Neural progenitor cell (in vitro differentiated cells): ENCODE measurements around the gene CAPZB. TPM values are rescaled to one million over a fixed set of nuclear protein-coding genes. Genes with fewer than 3 reads are reported as not detected.
"Not testable (repeated sequence)": the region's sequence is repeated elsewhere in the genome, so short reads cannot be mapped to it uniquely, and the experiment has no call there.

Experiments used
- DNase-seq: peaks from one replicate; pipeline ENCODE4 v3.0.0-alpha.2; 2016; ENCODE audit warnings: low spot score
- H2AFZ ChIP-seq: fragments of 200-600 bp; sonication (generic); replicated peaks from 2 replicates; pipeline ENCODE4 v1.6.1; 2016; ENCODE audit warnings: antibody characterized with exemption
- H3F3A ChIP-seq: fragments of 200-600 bp; sonication (generic); 2 replicates; pipeline ENCODE4 v1.6.1; 2016; ENCODE audit warnings: antibody characterized with exemption, low read depth
- H3K27ac ChIP-seq: fragments of 200-600 bp; sonication (generic); 2 replicates; pipeline ENCODE4 v1.5.1; 2016; ENCODE audit warnings: mild to moderate bottlenecking
- H3K27me3 ChIP-seq: fragments of 200-600 bp; sonication (generic); 2 replicates; pipeline ENCODE4 v1.6.1; 2016; ENCODE audit warnings: mild to moderate bottlenecking, moderate library complexity
- H3K36me3 ChIP-seq: fragments of 200-600 bp; sonication (generic); 2 replicates; pipeline ENCODE4 v1.5.1; 2016
- H3K4me1 ChIP-seq: fragments of 200-600 bp; sonication (generic); 2 replicates; pipeline ENCODE4 v1.6.1; 2016; ENCODE audit warnings: mixed run types
- H3K4me2 ChIP-seq: fragments of 200-600 bp; sonication (generic); 2 replicates; pipeline ENCODE4 v1.6.1; 2016
- H3K4me3 ChIP-seq: fragments of 200-600 bp; sonication (generic); 2 replicates; pipeline ENCODE4 v1.5.1; 2016
- H3K79me2 ChIP-seq: fragments of 200-600 bp; sonication (generic); 2 replicates; pipeline ENCODE4 v1.6.1; 2016; ENCODE audit warnings: low read depth
- H3K9ac ChIP-seq: fragments of 200-600 bp; sonication (generic); 2 replicates; pipeline ENCODE4 v1.6.1; 2016
- H3K9me3 ChIP-seq: fragments of 200-600 bp; sonication (generic); 2 replicates; pipeline ENCODE4 v1.5.1; 2016; ENCODE audit warnings: low read depth
- H4K20me1 ChIP-seq: fragments of 200-600 bp; sonication (generic); 2 replicates; pipeline ENCODE4 v1.6.1; 2016; ENCODE audit warnings: low read depth
- H3K27ac Mint-ChIP-seq: 3 replicates; pipeline ENCODE4 v1.8.0; 2021; ENCODE audit warnings: mixed read lengths
- H3K27me3 Mint-ChIP-seq: 2 replicates; pipeline ENCODE4 v1.8.0; 2022; ENCODE audit warnings: low read depth, mild to moderate bottlenecking, inconsistent platforms, moderate library complexity, mixed read lengths; ENCODE audit not compliant: insufficient read depth
- H3K36me3 Mint-ChIP-seq: 3 replicates; pipeline ENCODE4 v1.8.0; 2021; ENCODE audit warnings: mixed read lengths
- H3K4me1 Mint-ChIP-seq: 3 replicates; pipeline ENCODE4 v1.8.0; 2021; ENCODE audit warnings: mixed read lengths
- H3K4me3 Mint-ChIP-seq: 3 replicates; pipeline ENCODE4 v1.8.0; 2021; ENCODE audit warnings: mild to moderate bottlenecking, moderate library complexity, mixed read lengths
- H3K9me3 Mint-ChIP-seq: 3 replicates; pipeline ENCODE4 v1.8.0; 2020; ENCODE audit warnings: mixed read lengths
- EZH2 ChIP-seq: fragments of 200-600 bp; sonication (generic); IDR thresholded peaks from 2 replicates; pipeline ENCODE4 v1.6.1; 2017; ENCODE audit warnings: antibody characterized with exemption, mild to moderate bottlenecking, moderate library complexity
- EZH2phosphoT487 ChIP-seq: fragments of 200-600 bp; sonication (generic); IDR thresholded peaks from 2 replicates; pipeline ENCODE4 v1.6.1; 2017; ENCODE audit warnings: antibody characterized with exemption
- total RNA-seq: library from RNA; depleted of rRNA; stranded (reverse); fragments of >200 nt; gene quantifications from 2 replicates; pipeline ENCODE4 v1.2.3, GENCODE V29; 2015; ENCODE audit warnings: low replicate concordance
- TF ChIP-seq, protein P1 (sequence below): fragments of 200-600 bp; sonication (generic); IDR thresholded peaks from 2 replicates; pipeline ENCODE4 v1.5.1; 2017; ENCODE audit warnings: antibody characterized with exemption, mild to moderate bottlenecking

The CAPZB gene
- total RNA-seq, 1 donor from 2014 or later = 134 TPM

DNA sequence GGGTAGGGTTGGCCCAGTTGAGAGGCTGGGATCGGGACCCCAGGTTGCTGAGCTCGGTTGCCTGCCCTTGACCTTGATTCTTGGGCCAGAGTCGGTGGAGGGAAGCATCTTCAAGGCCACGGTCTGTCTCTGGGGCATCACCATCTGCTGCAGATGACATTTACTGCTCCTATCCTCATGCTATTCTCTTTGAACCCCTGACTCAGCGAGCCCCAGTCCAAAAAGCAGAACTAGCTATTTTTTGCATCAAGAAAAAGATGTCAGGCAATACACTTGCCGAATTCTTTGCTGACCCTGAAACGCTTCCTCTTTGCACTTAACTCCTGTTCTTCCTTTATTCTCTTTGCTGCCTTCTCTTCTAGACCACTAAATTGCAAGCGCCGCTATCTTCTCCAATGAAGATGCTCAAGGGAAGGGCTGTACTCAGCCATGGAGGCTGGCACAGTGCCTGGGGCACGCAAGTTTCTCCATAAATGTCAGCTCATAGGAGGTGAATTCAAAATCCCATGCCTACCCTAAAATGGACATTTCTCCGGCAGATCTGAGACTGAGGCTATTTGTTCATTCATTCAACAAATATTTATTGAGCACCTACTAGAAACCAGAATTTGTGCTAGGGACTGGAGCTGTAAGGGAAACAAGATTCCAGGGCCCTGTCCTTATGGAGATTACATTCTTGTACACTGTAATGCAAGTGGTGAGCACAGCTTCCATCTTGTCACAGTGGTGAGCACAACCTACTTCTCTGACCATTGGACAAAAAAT lies 20.5 kb upstream of the CAPZB start:
- Histone ChIP-seq H3F3A (no peaks in the 10 kb centered on the region), H3K36me3 (no peaks in the 10 kb centered on the region), H3K9me3 (no peaks in the 10 kb centered on the region), H4K20me1 (no peaks in the 10 kb centered on the region), H3K4me2 (no peak overlapping the region), H3K27me3 (no peaks in the 10 kb centered on the region), H3K4me3 (no peak overlapping the region), H3K79me2 (no peaks in the 10 kb centered on the region), H3K27ac (no peak overlapping the region), H3K4me1 (no peaks in the 10 kb centered on the region), H2AFZ (no peak overlapping the region), H3K9ac (no peak overlapping the region)
- no peak for DNase-seq
- peaks cover under 1% of the 10 kb centered on the region for H3K9me3 Mint-ChIP-seq
- no peak overlapping the region for H3K4me3 Mint-ChIP-seq
- H3K27me3 Mint-ChIP-seq = peaks cover 4% of the 10 kb centered on the region
- H3K36me3 Mint-ChIP-seq = no peaks in the 10 kb centered on the region
- no peaks in the 10 kb centered on the region for H3K4me1 Mint-ChIP-seq
- TF ChIP-seq EZH2phosphoT487 (no peak), EZH2 (no peak)
- TF ChIP-seq, protein P1, sequence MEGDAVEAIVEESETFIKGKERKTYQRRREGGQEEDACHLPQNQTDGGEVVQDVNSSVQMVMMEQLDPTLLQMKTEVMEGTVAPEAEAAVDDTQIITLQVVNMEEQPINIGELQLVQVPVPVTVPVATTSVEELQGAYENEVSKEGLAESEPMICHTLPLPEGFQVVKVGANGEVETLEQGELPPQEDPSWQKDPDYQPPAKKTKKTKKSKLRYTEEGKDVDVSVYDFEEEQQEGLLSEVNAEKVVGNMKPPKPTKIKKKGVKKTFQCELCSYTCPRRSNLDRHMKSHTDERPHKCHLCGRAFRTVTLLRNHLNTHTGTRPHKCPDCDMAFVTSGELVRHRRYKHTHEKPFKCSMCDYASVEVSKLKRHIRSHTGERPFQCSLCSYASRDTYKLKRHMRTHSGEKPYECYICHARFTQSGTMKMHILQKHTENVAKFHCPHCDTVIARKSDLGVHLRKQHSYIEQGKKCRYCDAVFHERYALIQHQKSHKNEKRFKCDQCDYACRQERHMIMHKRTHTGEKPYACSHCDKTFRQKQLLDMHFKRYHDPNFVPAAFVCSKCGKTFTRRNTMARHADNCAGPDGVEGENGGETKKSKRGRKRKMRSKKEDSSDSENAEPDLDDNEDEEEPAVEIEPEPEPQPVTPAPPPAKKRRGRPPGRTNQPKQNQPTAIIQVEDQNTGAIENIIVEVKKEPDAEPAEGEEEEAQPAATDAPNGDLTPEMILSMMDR = no peak
- H3K27ac Mint-ChIP-seq = no peak overlapping the region

DNA sequence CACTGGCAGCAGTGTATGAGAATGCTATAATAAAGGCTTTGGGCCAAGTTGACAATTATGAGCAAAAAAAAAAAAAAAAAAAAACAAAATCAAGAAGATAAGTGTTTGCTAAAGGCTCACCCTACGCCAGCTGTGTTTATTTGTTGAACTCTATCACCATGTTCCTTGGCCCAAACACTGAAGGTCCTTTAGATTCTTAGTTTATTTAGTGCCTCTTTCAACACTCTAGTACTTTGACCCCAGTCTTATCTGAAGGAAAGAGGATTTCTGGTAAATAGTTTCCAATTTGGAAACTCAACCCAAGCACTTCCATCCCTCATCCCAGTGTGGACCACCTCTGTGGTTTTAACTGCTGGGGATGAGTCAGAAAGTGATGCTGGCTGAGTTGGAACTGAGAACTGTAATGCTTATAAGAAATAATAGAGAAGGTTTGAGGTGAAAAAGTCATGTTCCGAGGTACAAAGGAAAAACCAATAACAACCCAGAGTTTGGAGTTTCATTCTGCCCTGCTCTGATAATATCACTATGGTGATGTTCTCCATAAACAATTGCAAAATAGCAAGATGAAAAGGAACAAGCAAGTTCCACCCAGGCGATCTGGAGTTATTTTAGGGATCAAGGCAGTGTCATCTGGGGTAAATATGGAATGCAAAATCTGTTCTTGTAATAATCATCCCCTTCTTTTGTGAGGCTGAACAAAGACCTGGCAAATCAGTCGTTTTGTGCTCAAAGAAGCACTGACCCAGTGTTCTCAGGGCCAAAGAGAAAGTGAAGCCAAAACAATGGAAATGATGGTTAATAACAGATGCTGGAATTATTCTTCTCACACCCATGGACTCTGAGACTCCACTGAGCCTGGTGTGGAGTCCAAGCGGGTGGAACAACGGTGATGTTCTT lies 19.7 kb upstream of the CAPZB start:
- no peak overlapping the region for H3K4me2 ChIP-seq
- no peaks in the 10 kb centered on the region for H4K20me1 ChIP-seq
- no peak overlapping the region for H2AFZ ChIP-seq
- no peaks in the 10 kb centered on the region for H3F3A ChIP-seq
- H3K36me3 Mint-ChIP-seq = no peaks in the 10 kb centered on the region
- H3K27me3 ChIP-seq = no peaks in the 10 kb centered on the region
- no peak overlapping the region for H3K4me3 ChIP-seq
- no peaks in the 10 kb centered on the region for H3K36me3 ChIP-seq
- H3K4me1 Mint-ChIP-seq = no peaks in the 10 kb centered on the region
- H3K9ac ChIP-seq = no peak overlapping the region
- H3K4me3 Mint-ChIP-seq = no peak overlapping the region
- H3K27ac ChIP-seq = no peak overlapping the region
- H3K27ac Mint-ChIP-seq = no peak overlapping the region
- peaks cover 4% of the 10 kb centered on the region for H3K27me3 Mint-ChIP-seq
- TF ChIP-seq EZH2phosphoT487 (no peak), EZH2 (no peak)
- TF ChIP-seq, protein P1 = no peak
- no peak for DNase-seq
- H3K4me1 ChIP-seq = no peaks in the 10 kb centered on the region
- no peaks in the 10 kb centered on the region for H3K79me2 ChIP-seq
- no peaks in the 10 kb centered on the region for H3K9me3 Mint-ChIP-seq
- no peaks in the 10 kb centered on the region for H3K9me3 ChIP-seq

DNA sequence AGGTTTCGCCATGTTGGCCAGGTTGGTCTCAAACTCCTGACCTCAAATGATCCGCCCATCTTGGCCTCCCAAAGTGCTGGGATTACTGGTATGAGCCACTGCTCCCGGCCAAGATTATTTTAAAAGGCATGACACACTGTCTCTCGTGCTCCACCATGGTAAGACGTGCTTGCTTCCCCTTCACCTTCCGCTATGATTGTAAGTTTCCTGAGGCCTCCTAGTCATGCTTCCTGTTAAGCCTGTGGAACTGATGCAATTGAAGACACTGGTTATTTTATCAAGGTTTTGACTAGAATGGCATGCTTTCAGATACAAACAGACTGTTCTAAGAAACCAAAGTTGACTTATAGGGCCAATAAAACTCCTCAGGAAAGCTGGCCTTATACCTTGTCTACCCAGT lies 16.9 kb upstream of the CAPZB start:
- H3K36me3 Mint-ChIP-seq, H3K27me3 Mint-ChIP-seq: not testable (repeated sequence)

DNA sequence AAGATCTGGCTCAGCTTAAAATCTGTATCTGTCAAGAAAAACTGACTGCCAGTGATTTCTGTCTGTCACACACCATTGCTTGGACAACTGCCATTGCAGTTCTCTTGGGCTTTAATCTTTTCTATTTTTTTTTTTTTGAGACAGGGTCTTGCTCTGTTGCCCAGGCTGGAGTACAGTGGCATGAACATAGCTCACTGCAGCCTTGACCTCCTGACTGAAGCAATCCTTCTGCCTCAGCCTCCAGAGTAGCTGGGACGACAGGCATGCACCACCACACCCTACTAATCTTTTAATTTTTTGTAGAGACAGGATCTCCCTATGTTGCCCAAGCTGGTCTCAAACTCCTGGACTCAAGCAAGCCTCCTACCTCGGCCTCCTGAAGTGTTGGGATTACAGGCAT lies 14.5 kb upstream of the CAPZB start:
- not testable (repeated sequence) for H3K27ac Mint-ChIP-seq, H3K27me3 ChIP-seq, H3K9ac ChIP-seq, H3K36me3 ChIP-seq, H3F3A ChIP-seq, H3K4me1 ChIP-seq, H3K4me2 ChIP-seq, H3K4me3 Mint-ChIP-seq, H3K4me3 ChIP-seq, H3K9me3 Mint-ChIP-seq, H3K27me3 Mint-ChIP-seq, DNase-seq, H2AFZ ChIP-seq, H3K9me3 ChIP-seq, H3K36me3 Mint-ChIP-seq, H3K79me2 ChIP-seq, H4K20me1 ChIP-seq, H3K4me1 Mint-ChIP-seq, H3K27ac ChIP-seq

More for the DNA sequence above, 16.9 kb upstream of the CAPZB start:
- not testable (repeated sequence) for H3K4me3 ChIP-seq, H4K20me1 ChIP-seq, DNase-seq, H3K9ac ChIP-seq, H3K9me3 Mint-ChIP-seq, H3F3A ChIP-seq, H3K36me3 ChIP-seq, H3K4me1 ChIP-seq, H2AFZ ChIP-seq, H3K4me3 Mint-ChIP-seq, H3K27ac Mint-ChIP-seq, H3K79me2 ChIP-seq, H3K4me2 ChIP-seq, H3K4me1 Mint-ChIP-seq, H3K9me3 ChIP-seq, H3K27me3 ChIP-seq, H3K27ac ChIP-seq

DNA sequence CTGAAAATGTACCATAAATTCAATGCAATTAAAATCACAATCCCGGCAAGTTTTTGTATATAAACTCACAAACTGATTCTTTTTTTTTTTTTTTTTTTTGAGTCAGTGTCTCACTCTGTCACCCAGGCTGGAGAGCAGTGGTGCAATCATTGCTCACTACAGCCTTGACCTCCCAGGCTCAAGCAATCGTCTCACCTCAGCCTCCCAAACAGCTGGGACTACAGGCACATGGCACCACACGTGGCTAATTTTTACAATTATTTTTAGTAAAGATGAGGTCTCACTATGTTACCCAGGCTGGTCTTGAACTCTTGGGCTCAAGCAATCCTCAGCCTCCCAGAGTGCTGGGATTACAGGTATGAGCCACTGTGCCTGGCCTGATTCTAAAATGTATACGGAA lies 12.1 kb upstream of the CAPZB start:
- H3K27ac Mint-ChIP-seq, DNase-seq, H3K9ac ChIP-seq, H4K20me1 ChIP-seq, H3K36me3 ChIP-seq, H3K79me2 ChIP-seq, H3K27me3 ChIP-seq, H3K27me3 Mint-ChIP-seq, H3K4me1 ChIP-seq, H3K4me3 Mint-ChIP-seq, H3K27ac ChIP-seq, H2AFZ ChIP-seq, H3F3A ChIP-seq, H3K4me1 Mint-ChIP-seq, H3K4me3 ChIP-seq, H3K36me3 Mint-ChIP-seq, H3K9me3 ChIP-seq, H3K4me2 ChIP-seq, H3K9me3 Mint-ChIP-seq: not testable (repeated sequence)
